Measurements from ENCODE around the gene MMADHC.

DNA sequence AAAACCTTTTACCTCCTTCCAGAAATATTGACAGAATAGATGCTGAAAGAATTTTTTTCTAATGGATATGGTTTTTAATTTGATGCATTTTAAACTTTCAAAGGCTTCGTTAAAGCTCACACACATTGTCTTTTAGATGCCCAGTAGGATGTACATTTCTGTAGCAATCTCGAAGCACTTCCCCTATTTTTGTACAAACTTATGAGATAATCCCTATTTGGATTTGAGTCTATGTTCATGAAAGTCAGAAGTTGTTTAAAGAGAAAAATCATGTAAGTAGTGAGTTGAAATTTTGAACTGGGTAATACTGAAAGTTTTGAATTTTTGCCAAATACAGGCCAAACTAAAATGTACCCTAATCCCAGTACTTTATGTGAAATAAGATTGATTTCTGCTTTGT lies 38.1 kb upstream of the MMADHC start:
- TF ChIP-seq ZNF274 (IDR thresholded peaks at IDR 0.05; ENCODE audit: low read depth, low read length), result no peak
- no peak for TF ChIP-seq YY1 (IDR thresholded peaks at IDR 0.05; ENCODE audit: insufficient read depth, insufficient read length)
